Caco-2 (cell line): ENCODE results near the gene GHR. TPM values are rescaled to one million over a fixed set of nuclear protein-coding genes. Genes with fewer than 3 reads are reported as not detected.

Experiments
- BruUV-seq: library from RNA; stranded (reverse); fragments of 400-500 nt; replicated peaks from 2 replicates; lab custom pipeline; 2021; lab: Mats Ljungman, UMichigan
- CTCF ChIA-PET: fragments of 300-600 bp; sonication (Branson Sonifier 250); formaldehyde crosslinking; loops from one replicate; lab custom pipeline; 2022; ENCODE audit warnings: antibody characterized with exemption; lab: Charles Lee
- POLR2A ChIA-PET: fragments of 300-600 bp; sonication (Branson Sonifier 250); formaldehyde crosslinking; loops from one replicate; lab custom pipeline; 2022; ENCODE audit warnings: antibody characterized with exemption; lab: Charles Lee
- DNase-seq, 2 experiments: peaks; one replicate each; pipeline versions ENCODE4 v3.0.0 to v3.0.0-alpha.2; 2020 to 2022
- H3K27me3 ChIP-seq: replicated peaks from 2 replicates; pipeline ENCODE4 v1.6.0; 2011; ENCODE audit warnings: low read length; ENCODE audit not compliant: control insufficient read depth, insufficient read depth
- H3K36me3 ChIP-seq: 2 replicates; pipeline ENCODE4 v1.5.1; 2011; ENCODE audit warnings: low read length; ENCODE audit not compliant: control insufficient read depth, insufficient read depth
- H3K4me1 ChIP-seq: fragments of 250-450 bp; sonication (Bioruptor Pico); 2 replicates; pipeline ENCODE4 v1.5.1; 2020; ENCODE audit warnings: mild to moderate bottlenecking
- H3K4me3 ChIP-seq: 2 replicates; pipeline ENCODE4 v1.5.1; 2011; ENCODE audit warnings: low read depth, mild to moderate bottlenecking, control low read depth, low read length
- H3K9me3 ChIP-seq: fragments of 250-450 bp; sonication (Bioruptor Pico); 2 replicates; pipeline ENCODE4 v1.5.1; 2020; ENCODE audit warnings: mild to moderate bottlenecking, moderate library complexity
- H3K27ac Mint-ChIP-seq: one replicate; pipeline ENCODE4 v1.8.0; 2022; ENCODE audit warnings: mixed read lengths; ENCODE audit not compliant: unreplicated experiment
- H3K27me3 Mint-ChIP-seq: one replicate; pipeline ENCODE4 v1.8.0; 2022; ENCODE audit warnings: mixed read lengths; ENCODE audit not compliant: insufficient read depth, unreplicated experiment
- H3K36me3 Mint-ChIP-seq: one replicate; pipeline ENCODE4 v1.8.0; 2022; ENCODE audit warnings: mild to moderate bottlenecking, mixed read lengths; ENCODE audit not compliant: insufficient read depth, unreplicated experiment
- H3K4me1 Mint-ChIP-seq: one replicate; pipeline ENCODE4 v1.8.0; 2022; ENCODE audit warnings: low read depth, mixed read lengths; ENCODE audit not compliant: unreplicated experiment
- H3K4me3 Mint-ChIP-seq: one replicate; pipeline ENCODE4 v1.8.0; 2022; ENCODE audit warnings: mild to moderate bottlenecking, moderate library complexity, mixed read lengths; ENCODE audit not compliant: unreplicated experiment
- H3K9me3 Mint-ChIP-seq: one replicate; pipeline ENCODE4 v1.8.0; 2022; ENCODE audit warnings: mixed read lengths; ENCODE audit not compliant: unreplicated experiment
- CTCF ChIP-seq, 2 experiments: fragments of 200-600 bp in 1 of 2; IDR thresholded peaks; 1 replicate in 1 of 2; 2 replicates in 1 of 2; pipeline versions ENCODE4 v1.5.1 to v1.8.0; 2011 to 2022; ENCODE audit warnings: antibody characterized with exemption in 1 of 2, control low read depth in 1 of 2, inconsistent platforms in 1 of 2, low read depth in 1 of 2, low read length in 1 of 2, mild to moderate bottlenecking in 1 of 2, moderate library complexity in 1 of 2; ENCODE audit not compliant: insufficient read depth in 1 of 2, severe bottlenecking in 1 of 2, unreplicated experiment in 1 of 2
- intact Hi-C: fragments of 100-400 bp; cut with micrococcal nuclease; formaldehyde crosslinking; loops from one replicate; pipeline ENCODE4 v1.10.0; 2022; ENCODE audit not compliant: unreplicated experiment
- total RNA-seq: library from RNA; stranded (reverse); gene quantifications from 2 replicates; pipeline ENCODE4 v1.2.3, GENCODE V29; 2022

Gene GHR
- total RNA-seq, 1 experiment from 2014 or later, result 0.54 TPM

GRCh38 chr5:42392917-42393316 is 30.3 kb upstream of the GHR start:
- POLR2A ChIA-PET, result no interaction called here
- H3K9me3 Mint-ChIP-seq, result peaks cover 43% of the 10 kb centered on the region

GRCh38 chr5:42396111-42396510 is 27.1 kb upstream of the GHR start:
- no peaks in the 10 kb centered on the region for H3K27me3 ChIP-seq
- Mint-ChIP-seq H3K27ac (no peak overlapping the region), H3K27me3 (peaks cover 4% of the 10 kb centered on the region), H3K36me3 (no peaks in the 10 kb centered on the region), H3K4me1 (no peaks in the 10 kb centered on the region), H3K9me3 (peaks cover 37% of the 10 kb centered on the region), H3K4me3 (no peak overlapping the region)
- no TSS peak for BruUV-seq
- intact Hi-C loops, result no loop called here
- H3K4me1 ChIP-seq, result no peaks in the 10 kb centered on the region
- no peak for TF ChIP-seq CTCF (IDR thresholded peaks at IDR 0.05; ENCODE audit: insufficient read depth in 1 of 2, low read depth in 1 of 2, low read length in 1 of 2, severe bottlenecking in 1 of 2, unreplicated experiment in 1 of 2)
- no peak overlapping the region for H3K4me3 ChIP-seq
- no peak for DNase-seq
- ChIA-PET CTCF (no interaction called here), POLR2A (no interaction called here)
- H3K36me3 ChIP-seq, result no peaks in the 10 kb centered on the region
- peaks cover 4% of the 10 kb centered on the region; the same call in 1 of the 2 replicates for H3K9me3 ChIP-seq

More at GRCh38 chr5:42392917-42393316, 30.3 kb upstream of the GHR start:
- Mint-ChIP-seq H3K36me3 (no peaks in the 10 kb centered on the region), H3K4me1 (peaks cover 15% of the 10 kb centered on the region), H3K4me3 (no peak overlapping the region), H3K27ac (no peak overlapping the region), H3K27me3 (no peaks in the 10 kb centered on the region)
- Histone ChIP-seq H3K9me3 (peaks cover 11% of the 10 kb centered on the region; the same call in 1 of the 2 replicates), H3K4me1 (peaks cover 6% of the 10 kb centered on the region; the same call in 1 of the 2 replicates), H3K27me3 (no peaks in the 10 kb centered on the region), H3K4me3 (no peak overlapping the region), H3K36me3 (no peaks in the 10 kb centered on the region)
- no TSS peak for BruUV-seq
- no peak for DNase-seq
- CTCF ChIA-PET, result no interaction called here
- TF ChIP-seq CTCF (IDR thresholded peaks at IDR 0.05; ENCODE audit: insufficient read depth in 1 of 2, low read depth in 1 of 2, low read length in 1 of 2, severe bottlenecking in 1 of 2, unreplicated experiment in 1 of 2), result no peak
- intact Hi-C loops, result no loop called here

GRCh38 chr5:42397267-42397666 is 26.0 kb upstream of the GHR start:
- Histone ChIP-seq H3K9me3 (peaks cover 4% of the 10 kb centered on the region; the same call in 1 of the 2 replicates), H3K36me3 (no peaks in the 10 kb centered on the region), H3K4me3 (no peak overlapping the region), H3K4me1 (no peaks in the 10 kb centered on the region), H3K27me3 (no peaks in the 10 kb centered on the region)
- no peak for TF ChIP-seq CTCF (IDR thresholded peaks at IDR 0.05; ENCODE audit: insufficient read depth in 1 of 2, low read depth in 1 of 2, low read length in 1 of 2, severe bottlenecking in 1 of 2, unreplicated experiment in 1 of 2)
- DNase-seq, result no peak
- POLR2A ChIA-PET, result no interaction called here
- Mint-ChIP-seq H3K27ac (no peak overlapping the region), H3K4me3 (no peak overlapping the region), H3K4me1 (no peaks in the 10 kb centered on the region), H3K27me3 (peaks cover 4% of the 10 kb centered on the region), H3K36me3 (no peaks in the 10 kb centered on the region), H3K9me3 (peaks cover 37% of the 10 kb centered on the region)
- CTCF ChIA-PET, result no interaction called here
- no TSS peak for BruUV-seq
- intact Hi-C loops, result no loop called here
